Lower leg skin (tissue), 3 donors: ENCODE data around the gene ZSWIM6.

Experiments
- CTCF ChIP-seq, 3 donors: fragments of 450-650 bp; IDR thresholded peaks; one replicate each; pipeline ENCODE4 v1.5.1; 2016; ENCODE audit warnings: antibody characterized with exemption in 3 of 3, mild to moderate bottlenecking in 3 of 3, moderate library complexity in 2 of 3
- POLR2A ChIP-seq, 2 donors: fragments of 450-650 bp; IDR thresholded peaks; one replicate each; pipeline ENCODE4 v1.6.1; 2016 to 2017; ENCODE audit warnings: antibody characterized with exemption in 2 of 2, mild to moderate bottlenecking in 1 of 2, moderate library complexity in 1 of 2

GRCh38 chr5:61347080-61347479 lies 15.0 kb downstream of the ZSWIM6 start:
- TF ChIP-seq POLR2A (IDR thresholded peaks at IDR 0.05), result no peak
- TF ChIP-seq CTCF (IDR thresholded peaks at IDR 0.05), result no peak
